IMR-90 (cell line): Measurements from ENCODE around the gene CAPZA3.

Experiments used
- CEBPB ChIP-seq: IDR thresholded peaks from 2 replicates; pipeline ENCODE4 v1.6.1; 2012; ENCODE audit warnings: low read depth, low read length, improper control_type of control experiment
- ELK1 ChIP-seq: fragments of 150-350 bp; IDR thresholded peaks from 2 replicates; pipeline ENCODE4 v1.6.1; 2016; ENCODE audit warnings: low read depth, mild to moderate bottlenecking, low read length, moderate library complexity, borderline replicate concordance
- MXI1 ChIP-seq: IDR thresholded peaks from 2 replicates; pipeline ENCODE4 v1.6.1; 2012; ENCODE audit warnings: low read depth, mild to moderate bottlenecking, low read length, moderate library complexity, borderline replicate concordance
- POLR2A ChIP-seq: IDR thresholded peaks from 2 replicates; pipeline ENCODE4 v1.6.1; 2012; ENCODE audit warnings: mild to moderate bottlenecking, low read depth, low read length
- RAD21 ChIP-seq: IDR thresholded peaks from 2 replicates; pipeline ENCODE4 v1.6.1; 2012; ENCODE audit warnings: low read length, improper control_type of control experiment
- RCOR1 ChIP-seq: IDR thresholded peaks from 2 replicates; pipeline ENCODE4 v1.6.1; 2012; ENCODE audit warnings: mild to moderate bottlenecking, low read length, improper control_type of control experiment; ENCODE audit not compliant: insufficient replicate concordance
- RFX5 ChIP-seq: IDR thresholded peaks from 2 replicates; pipeline ENCODE4 v1.8.0; 2012; ENCODE audit warnings: low read depth, mild to moderate bottlenecking, low read length, moderate library complexity
- USF2 ChIP-seq: fragments of 150-350 bp; IDR thresholded peaks from 2 replicates; pipeline ENCODE4 v1.6.1; 2017; ENCODE audit warnings: mild to moderate bottlenecking, antibody characterized with exemption, low read length, low read depth
- TF ChIP-seq, protein P1 (sequence below): conservative IDR thresholded peaks from 2 replicates; pipeline ENCODE4 v1.5.1; 2012; ENCODE audit warnings: mild to moderate bottlenecking, low read depth, low read length, improper control_type of control experiment

GRCh38 chr12:18737819-18738218 lies at the start of gene CAPZA3, which contains the start of gene PLCZ1:
- TF ChIP-seq, protein P1, sequence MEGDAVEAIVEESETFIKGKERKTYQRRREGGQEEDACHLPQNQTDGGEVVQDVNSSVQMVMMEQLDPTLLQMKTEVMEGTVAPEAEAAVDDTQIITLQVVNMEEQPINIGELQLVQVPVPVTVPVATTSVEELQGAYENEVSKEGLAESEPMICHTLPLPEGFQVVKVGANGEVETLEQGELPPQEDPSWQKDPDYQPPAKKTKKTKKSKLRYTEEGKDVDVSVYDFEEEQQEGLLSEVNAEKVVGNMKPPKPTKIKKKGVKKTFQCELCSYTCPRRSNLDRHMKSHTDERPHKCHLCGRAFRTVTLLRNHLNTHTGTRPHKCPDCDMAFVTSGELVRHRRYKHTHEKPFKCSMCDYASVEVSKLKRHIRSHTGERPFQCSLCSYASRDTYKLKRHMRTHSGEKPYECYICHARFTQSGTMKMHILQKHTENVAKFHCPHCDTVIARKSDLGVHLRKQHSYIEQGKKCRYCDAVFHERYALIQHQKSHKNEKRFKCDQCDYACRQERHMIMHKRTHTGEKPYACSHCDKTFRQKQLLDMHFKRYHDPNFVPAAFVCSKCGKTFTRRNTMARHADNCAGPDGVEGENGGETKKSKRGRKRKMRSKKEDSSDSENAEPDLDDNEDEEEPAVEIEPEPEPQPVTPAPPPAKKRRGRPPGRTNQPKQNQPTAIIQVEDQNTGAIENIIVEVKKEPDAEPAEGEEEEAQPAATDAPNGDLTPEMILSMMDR: no peak
- TF ChIP-seq RCOR1: no peak
- TF ChIP-seq ELK1: no peak
- no peak for TF ChIP-seq POLR2A
- no peak for TF ChIP-seq MXI1
- no peak for TF ChIP-seq RFX5
- TF ChIP-seq CEBPB: no peak
- no peak for TF ChIP-seq USF2
- TF ChIP-seq RAD21: no peak
